ENCODE results near the gene TTLL11.

DNA sequence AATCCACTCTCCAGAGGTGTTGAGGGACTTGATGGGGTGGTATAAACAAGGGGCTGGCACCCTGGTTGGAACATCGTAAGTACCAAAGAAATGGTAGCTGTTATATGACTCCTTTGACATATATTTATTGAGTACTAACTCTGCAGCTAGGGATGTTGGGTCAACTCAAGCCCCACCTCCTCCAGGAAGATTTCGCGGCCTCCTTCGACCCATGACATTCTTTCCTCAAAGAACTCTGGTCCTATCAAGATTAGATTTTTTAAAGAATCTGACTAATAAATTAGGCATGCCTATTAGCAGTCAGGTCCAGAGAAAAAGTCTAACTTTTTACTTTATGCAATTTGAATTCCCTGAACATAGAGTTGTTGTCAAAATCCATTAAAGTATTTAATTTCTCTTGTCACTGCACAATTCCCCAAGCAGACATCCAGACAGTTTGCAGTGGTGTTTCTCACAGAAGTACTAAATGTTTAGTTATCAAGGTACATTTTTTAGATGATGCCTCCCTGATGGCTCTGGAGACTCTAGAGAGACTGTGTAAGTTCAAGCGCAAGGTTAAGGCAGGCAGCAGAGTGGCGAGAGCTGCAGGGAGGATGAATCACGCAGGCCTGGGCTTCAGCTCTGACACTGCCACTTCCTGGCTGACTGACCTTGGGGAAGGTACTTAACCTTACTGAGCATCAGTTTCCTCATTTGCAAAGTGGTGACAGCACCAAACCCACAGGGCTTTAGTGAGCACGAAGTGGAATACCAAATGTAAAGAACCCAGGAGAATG lies 209.6 kb downstream of the TTLL11 start:
- TF ChIP-seq EZH2phosphoT487 (IDR thresholded peaks at IDR 0.05) (no peak), EZH2 (IDR thresholded peaks at IDR 0.05) (no peak)
- TF ChIP-seq, protein P1, sequence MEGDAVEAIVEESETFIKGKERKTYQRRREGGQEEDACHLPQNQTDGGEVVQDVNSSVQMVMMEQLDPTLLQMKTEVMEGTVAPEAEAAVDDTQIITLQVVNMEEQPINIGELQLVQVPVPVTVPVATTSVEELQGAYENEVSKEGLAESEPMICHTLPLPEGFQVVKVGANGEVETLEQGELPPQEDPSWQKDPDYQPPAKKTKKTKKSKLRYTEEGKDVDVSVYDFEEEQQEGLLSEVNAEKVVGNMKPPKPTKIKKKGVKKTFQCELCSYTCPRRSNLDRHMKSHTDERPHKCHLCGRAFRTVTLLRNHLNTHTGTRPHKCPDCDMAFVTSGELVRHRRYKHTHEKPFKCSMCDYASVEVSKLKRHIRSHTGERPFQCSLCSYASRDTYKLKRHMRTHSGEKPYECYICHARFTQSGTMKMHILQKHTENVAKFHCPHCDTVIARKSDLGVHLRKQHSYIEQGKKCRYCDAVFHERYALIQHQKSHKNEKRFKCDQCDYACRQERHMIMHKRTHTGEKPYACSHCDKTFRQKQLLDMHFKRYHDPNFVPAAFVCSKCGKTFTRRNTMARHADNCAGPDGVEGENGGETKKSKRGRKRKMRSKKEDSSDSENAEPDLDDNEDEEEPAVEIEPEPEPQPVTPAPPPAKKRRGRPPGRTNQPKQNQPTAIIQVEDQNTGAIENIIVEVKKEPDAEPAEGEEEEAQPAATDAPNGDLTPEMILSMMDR (IDR thresholded peaks at IDR 0.05) = no peak

Measured in neural progenitor cell (in vitro differentiated cells).